ENCODE measurements around the gene TCP10L. TPM values are rescaled to one million over a fixed set of nuclear protein-coding genes. Genes with fewer than 3 reads are reported as not detected.

The TCP10L gene
- total and polyA plus RNA-seq, 2 of the 13 experiments (the other 11 are each of a cell fraction or from before 2014, with no cell fraction given) = 0.90 to 2.4 TPM

GRCh38 chr21:32592929-32593502 lies 7.7 kb upstream of the TCP10L start (continued):
- peak; percentile 68 for TF ChIP-seq ZNF589 (CRISPR knock-in tag; conservative IDR thresholded peaks at IDR 0.05)
- TF ChIP-seq BRF2 (CRISPR knock-in tag; IDR thresholded peaks at IDR 0.05) = peak; percentile 59; the same call in 1 of the 2 replicates
- peak; percentile 69; the same call in 1 of the 2 replicates for TF ChIP-seq ERF (CRISPR knock-in tag; IDR thresholded peaks at IDR 0.05)
- peak; percentile 99 for TF ChIP-seq ZNF609 (CRISPR knock-in tag; IDR thresholded peaks at IDR 0.05; ENCODE audit: borderline replicate concordance)
- TF ChIP-seq ZNF205 (CRISPR knock-in tag; IDR thresholded peaks at IDR 0.05) = peak; percentile 57; the same call in 1 of the 2 replicates
- peak; percentile 23 for TF ChIP-seq CTCF (CRISPR knock-in tag; IDR thresholded peaks at IDR 0.05)
- TF ChIP-seq NFRKB (IDR thresholded peaks at IDR 0.05) = no peak
- TF ChIP-seq ASH2L (IDR thresholded peaks at IDR 0.05; ENCODE audit: insufficient read length, low read depth, low read length) = peak; percentile 64
- no peak for TF ChIP-seq NFKB2 (CRISPR knock-in tag; IDR thresholded peaks at IDR 0.05; ENCODE audit: borderline replicate concordance)
- no peak for TF ChIP-seq TCF12 (IDR thresholded peaks at IDR 0.05)
- peak; percentile 46 for TF ChIP-seq TCF12 (CRISPR knock-in tag; IDR thresholded peaks at IDR 0.05)
- TF ChIP-seq FOXP4 (CRISPR knock-in tag; IDR thresholded peaks at IDR 0.05) = peak; percentile 97
- TF ChIP-seq SOX5 (CRISPR knock-in tag; IDR thresholded peaks at IDR 0.05; ENCODE audit: borderline replicate concordance) = peak; percentile 88
- peak; percentile 78; the same call in 1 of the 2 replicates for TF ChIP-seq ETV5 (CRISPR knock-in tag; IDR thresholded peaks at IDR 0.05; ENCODE audit: borderline replicate concordance)
- TF ChIP-seq ZBTB39 (CRISPR knock-in tag; IDR thresholded peaks at IDR 0.05) = no peak
- TF ChIP-seq ZSCAN20 (CRISPR knock-in tag; IDR thresholded peaks at IDR 0.05; ENCODE audit: borderline replicate concordance) = peak; percentile 26; the same call in 1 of the 2 replicates
- TF ChIP-seq HDAC2 (CRISPR knock-in tag; IDR thresholded peaks at IDR 0.05) = peak; percentile 100
- TF ChIP-seq MATR3 (CRISPR knock-in tag; IDR thresholded peaks at IDR 0.05) = no peak

All from HepG2 (cell line).